HG02884 (cell line): ENCODE results near the gene RBX1.

ENCODE experiments used
- ATAC-seq: cut with Tn5 transposase; IDR thresholded peaks from one replicate; pipeline ENCODE4 v1.9.1; 2021; ENCODE audit warnings: mild to moderate bottlenecking, moderate library complexity; ENCODE audit not compliant: unreplicated experiment

The RBX1 gene

GRCh38 chr22:41021061-41021612 lies 70.0 kb downstream of the RBX1 start:
- ATAC-seq, result no peak

- no peak for ATAC-seq
These were observed 70.7 kb downstream of the RBX1 start for GRCh38 chr22:41021613-41022454.

DNA sequence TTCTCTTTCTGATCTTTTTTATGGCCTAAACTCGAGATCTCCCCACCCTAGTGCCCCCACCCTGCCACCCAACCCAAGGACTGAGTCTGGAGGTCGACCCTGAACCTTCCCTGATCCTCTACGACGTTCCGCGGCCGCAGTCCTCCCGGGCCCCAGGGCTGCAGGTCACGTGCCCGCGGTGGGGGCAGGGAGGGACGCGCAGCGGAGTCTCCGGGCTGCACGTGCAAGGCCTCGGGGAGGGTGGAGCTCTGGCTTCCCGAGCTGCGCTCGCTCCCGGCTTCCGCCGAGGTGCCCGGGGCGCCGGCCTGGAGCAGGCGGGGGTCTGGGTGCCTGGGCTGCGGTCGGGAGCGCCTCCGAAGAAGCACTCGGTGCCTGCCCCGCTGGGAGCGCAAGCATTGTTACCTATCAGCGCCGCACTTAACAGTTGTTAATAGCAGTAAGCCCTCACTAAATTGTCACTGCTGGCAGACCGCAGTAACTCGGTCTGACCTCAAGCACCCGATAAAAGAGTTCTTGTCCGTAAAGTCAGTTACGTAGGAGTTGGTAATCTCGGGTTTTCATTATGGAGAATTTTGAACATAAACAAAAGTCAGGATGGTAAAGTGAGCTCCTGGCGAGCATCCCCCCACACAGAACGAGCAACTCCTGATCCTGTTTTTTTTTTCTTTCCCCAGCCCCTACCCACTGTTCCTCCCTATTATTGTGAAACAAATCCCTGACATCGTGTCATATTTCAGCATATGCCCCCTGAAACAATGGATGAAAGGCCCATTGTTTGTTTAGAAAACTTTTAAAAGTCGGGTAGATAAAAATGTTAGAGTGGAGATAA lies 71.5 kb downstream of the RBX1 start:
- no peak for ATAC-seq
